HCT116 (cell line): Measurements from ENCODE around the gene BCL11A. TPM values are rescaled to one million over a fixed set of nuclear protein-coding genes. Genes with fewer than 3 reads are reported as not detected.

Source experiments
- ATAC-seq: fragments of 200-7000 bp; cut with Tn5 transposase; 2 replicates; pipeline ENCODE4 v1.9.1; 2020; ENCODE audit warnings: mild to moderate bottlenecking, moderate library complexity
- BruUV-seq: library from RNA; stranded (reverse); fragments of 400-500 nt; replicated peaks from 2 replicates; lab custom pipeline; 2021; lab: Mats Ljungman, UMichigan
- CTCF ChIA-PET: fragments of 300-600 bp; sonication (Branson Sonifier 250); formaldehyde crosslinking; loops from one replicate; lab custom pipeline; 2021; ENCODE audit warnings: antibody characterized with exemption; lab: Charles Lee
- POLR2A ChIA-PET: fragments of 300-600, 350-600 bp; sonication (Branson Sonifier 250); formaldehyde crosslinking; loops from one replicate; lab custom pipeline; 2021; ENCODE audit warnings: antibody characterized with exemption; lab: Charles Lee
- RAD21 ChIA-PET, 2 experiments: fragments of 300-600 bp; sonication (Branson Sonifier 250); formaldehyde crosslinking; loops; one replicate each; lab custom pipeline; 2023; ENCODE audit warnings: low total read pairs in 2 of 2; ENCODE audit not compliant: uncharacterized antibody in 2 of 2, unreplicated experiment in 2 of 2, low non-redundant PET in 1 of 2; lab: Charles Lee
- DNase-seq: peaks from one replicate; pipeline ENCODE4 v3.0.0-alpha.2; 2010; ENCODE audit warnings: low read depth, low spot score
- H2AFZ ChIP-seq: fragments of 200-600 bp; shearing (Covaris generic), sonication (generic); 2 replicates; pipeline ENCODE4 v1.6.1; 2017; ENCODE audit warnings: low read depth, mixed run types, mixed read lengths, antibody characterized with exemption, low read length; ENCODE audit not compliant: poor library complexity, severe bottlenecking
- H3K27ac ChIP-seq: 2 replicates; pipeline ENCODE4 v1.5.1; 2012; ENCODE audit warnings: low read depth, low read length
- H3K27me3 ChIP-seq: fragments of 200-600 bp; sonication (generic); 2 replicates; pipeline ENCODE4 v1.6.1; 2016; ENCODE audit warnings: mixed run types, low read length, mixed read lengths; ENCODE audit not compliant: insufficient read depth
- H3K36me3 ChIP-seq, 2 experiments: fragments of 200-500 bp in 1 of 2; fragments of 200-600 bp in 1 of 2; sonication (Bioruptor generic) in 1 of 2; sonication (generic) in 1 of 2; 2 replicates each; pipeline versions ENCODE4 v1.5.1 to v1.6.1; 2014 to 2016; ENCODE audit warnings: low read length in 2 of 2, inconsistent platforms in 1 of 2, mixed read lengths in 1 of 2, mixed run types in 1 of 2; ENCODE audit not compliant: insufficient read depth in 2 of 2, control insufficient read depth in 1 of 2
- H3K4me1 ChIP-seq, 2 experiments: fragments of 200-600 bp in 1 of 2; sonication (generic) in 1 of 2; 2 replicates each; pipeline versions ENCODE4 v1.5.1 to v1.6.1; 2012 to 2017; ENCODE audit warnings: low read length in 2 of 2, inconsistent platforms in 1 of 2, mild to moderate bottlenecking in 1 of 2, mixed read lengths in 1 of 2, mixed run types in 1 of 2, moderate library complexity in 1 of 2; ENCODE audit not compliant: insufficient read depth in 2 of 2, control insufficient read depth in 1 of 2
- H3K4me2 ChIP-seq: fragments of 200-600 bp; sonication (generic); 2 replicates; pipeline ENCODE4 v1.6.1; 2017; ENCODE audit warnings: mixed run types, low read length, mixed read lengths
- H3K4me3 ChIP-seq, 2 experiments: fragments of 200-600 bp in 1 of 2; sonication (generic) in 1 of 2; replicated peaks in 1 of 2; 2 replicates each; pipeline ENCODE4 v1.5.1; 2011 to 2016; ENCODE audit warnings: low read length in 2 of 2, control low read depth in 1 of 2, low read depth in 1 of 2, mild to moderate bottlenecking in 1 of 2, mixed read lengths in 1 of 2, mixed run types in 1 of 2
- H3K79me2 ChIP-seq: fragments of 200-600 bp; sonication (generic); 2 replicates; pipeline ENCODE4 v1.6.1; 2017; ENCODE audit warnings: mild to moderate bottlenecking, mixed run types, low read length, moderate library complexity, mixed read lengths; ENCODE audit not compliant: insufficient read depth
- H3K9ac ChIP-seq: fragments of 200-600 bp; sonication (generic); 2 replicates; pipeline ENCODE4 v1.6.1; 2016; ENCODE audit warnings: low read length, mixed read lengths
- H3K9me2 ChIP-seq: fragments of 200-600 bp; sonication (generic), shearing (Covaris generic); 2 replicates; pipeline ENCODE4 v1.6.1; 2017; ENCODE audit warnings: mixed run types, mild to moderate bottlenecking, moderate library complexity; ENCODE audit not compliant: insufficient read depth
- H3K9me3 ChIP-seq, 2 experiments: fragments of 200-500 bp in 1 of 2; fragments of 200-600 bp in 1 of 2; sonication (Bioruptor generic) in 1 of 2; sonication (generic) in 1 of 2; 2 replicates each; pipeline ENCODE4 v1.6.1; 2014 to 2017; ENCODE audit warnings: low read length in 2 of 2, mixed read lengths in 2 of 2, inconsistent platforms in 1 of 2, low read depth in 1 of 2, mild to moderate bottlenecking in 1 of 2, mixed run types in 1 of 2, moderate library complexity in 1 of 2; ENCODE audit not compliant: control insufficient read depth in 1 of 2, insufficient read depth in 1 of 2
- H4K20me1 ChIP-seq: fragments of 200-600 bp; sonication (generic), shearing (Covaris generic); 2 replicates; pipeline ENCODE4 v1.6.1; 2017; ENCODE audit warnings: mixed run types, mild to moderate bottlenecking, moderate library complexity; ENCODE audit not compliant: insufficient read depth
- CBX3 ChIP-seq: IDR thresholded peaks from 2 replicates; pipeline ENCODE4 v1.6.1; 2012; ENCODE audit warnings: low read depth
- CEBPB ChIP-seq: IDR thresholded peaks from 2 replicates; pipeline ENCODE4 v1.6.1; 2012; ENCODE audit warnings: low read depth
- EGR1 ChIP-seq: IDR thresholded peaks from 2 replicates; pipeline ENCODE4 v1.6.1; 2012; ENCODE audit warnings: low read depth
- ELF1 ChIP-seq: IDR thresholded peaks from 2 replicates; pipeline ENCODE4 v1.6.1; 2012; ENCODE audit warnings: low read depth, borderline replicate concordance
- EZH2phosphoT487 ChIP-seq: fragments of 200-600 bp; IDR thresholded peaks from 2 replicates; pipeline ENCODE4 v1.6.1; 2018; ENCODE audit warnings: antibody characterized with exemption, borderline replicate concordance
- JUND ChIP-seq: IDR thresholded peaks from 2 replicates; pipeline ENCODE4 v1.6.1; 2012
- REST ChIP-seq: IDR thresholded peaks from 2 replicates; pipeline ENCODE4 v1.6.1; 2012; ENCODE audit warnings: low read depth
- SIN3A ChIP-seq: IDR thresholded peaks from 2 replicates; pipeline ENCODE4 v1.6.1; 2012; ENCODE audit warnings: low read depth
- SP1 ChIP-seq: IDR thresholded peaks from 2 replicates; pipeline ENCODE4 v1.6.1; 2012; ENCODE audit warnings: low read depth
- SRF ChIP-seq: IDR thresholded peaks from 2 replicates; pipeline ENCODE4 v1.6.1; 2012; ENCODE audit warnings: low read depth
- TCF7L2 ChIP-seq: IDR thresholded peaks from 2 replicates; pipeline ENCODE4 v1.7.0; 2011; ENCODE audit warnings: borderline replicate concordance, inconsistent platforms; ENCODE audit not compliant: insufficient read depth, insufficient read length; ENCODE audit errors: extremely low read depth
- YY1 ChIP-seq: IDR thresholded peaks from 2 replicates; pipeline ENCODE4 v1.6.1; 2011; ENCODE audit warnings: low read length, low read depth, moderate library complexity, mild to moderate bottlenecking; ENCODE audit not compliant: insufficient replicate concordance; ENCODE audit errors: extremely low read depth
- ZBTB33 ChIP-seq: IDR thresholded peaks from 2 replicates; pipeline ENCODE4 v1.6.1; 2011; ENCODE audit warnings: mild to moderate bottlenecking, low read length, moderate library complexity; ENCODE audit not compliant: insufficient replicate concordance; ENCODE audit errors: extremely low read depth
- ZFX ChIP-seq: fragments of 450-650 bp; IDR thresholded peaks from 2 replicates; pipeline ENCODE4 v1.6.1; 2017
- intact Hi-C: fragments of 100-400 bp; cut with micrococcal nuclease; formaldehyde crosslinking; loops from 2 replicates; pipeline ENCODE4 v1.10.0; 2022
- total RNA-seq: library from RNA; stranded (reverse); gene quantifications from one replicate; pipeline ENCODE4 v1.2.1, GENCODE V29; 2021; ENCODE audit not compliant: unreplicated experiment
- TF ChIP-seq, protein P1 (sequence below): IDR thresholded peaks from 2 replicates; pipeline ENCODE4 v1.6.1; 2012

Gene BCL11A
- total RNA-seq, 1 experiment from 2014 or later = 0.71 TPM

DNA sequence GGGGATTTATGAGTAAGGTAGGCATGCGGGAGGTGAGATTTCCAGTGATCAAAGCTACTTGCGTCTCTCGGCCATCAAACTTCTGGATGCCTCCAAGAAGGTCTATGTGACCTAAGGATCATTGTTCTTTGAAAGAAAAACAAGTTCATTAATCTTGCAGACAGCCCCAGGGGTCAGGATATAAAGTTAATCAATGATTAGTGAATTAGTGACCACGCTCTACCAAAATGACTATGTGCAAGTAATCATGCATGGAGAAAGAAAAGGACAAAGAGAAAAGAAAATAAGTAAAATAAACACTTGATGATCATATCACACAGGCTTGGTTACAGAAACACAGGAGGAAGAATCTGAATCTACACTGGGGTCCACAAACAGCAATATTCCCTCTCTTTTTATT lies 42.5 kb upstream of the BCL11A start:
- Histone ChIP-seq H3K27me3 (peaks cover 11% of the 10 kb centered on the region; the same call in 1 of the 2 replicates), H2AFZ (no peak overlapping the region), H3K9me2 (no peaks in the 10 kb centered on the region), H3K4me1 (no peaks in the 10 kb centered on the region), H3K79me2 (no peaks in the 10 kb centered on the region), H3K4me2 (no peak overlapping the region), H3K9me3 (no peaks in the 10 kb centered on the region), H4K20me1 (no peaks in the 10 kb centered on the region), H3K9ac (no peak overlapping the region), H3K36me3 (no peaks in the 10 kb centered on the region)
- no TSS peak for BruUV-seq
- no peak for DNase-seq
- intact Hi-C loops = no loop called here
- no peak for TF ChIP-seq SRF
- TF ChIP-seq, protein P1, sequence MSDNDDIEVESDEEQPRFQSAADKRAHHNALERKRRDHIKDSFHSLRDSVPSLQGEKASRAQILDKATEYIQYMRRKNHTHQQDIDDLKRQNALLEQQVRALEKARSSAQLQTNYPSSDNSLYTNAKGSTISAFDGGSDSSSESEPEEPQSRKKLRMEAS = no peak
- TF ChIP-seq, all 23 proteins: peak for 0
- H3K4me3 ChIP-seq = no peak overlapping the region
- ChIA-PET POLR2A (no interaction called here), CTCF (interaction anchor here (2.4 kb wide), 1 partner anchor 14 kb away, joined by 5 read pairs; no protein-coding TSS in a partner anchor), RAD21 (no interaction called here)
- H3K27ac ChIP-seq = no peak overlapping the region
- ATAC-seq = no peak

DNA sequence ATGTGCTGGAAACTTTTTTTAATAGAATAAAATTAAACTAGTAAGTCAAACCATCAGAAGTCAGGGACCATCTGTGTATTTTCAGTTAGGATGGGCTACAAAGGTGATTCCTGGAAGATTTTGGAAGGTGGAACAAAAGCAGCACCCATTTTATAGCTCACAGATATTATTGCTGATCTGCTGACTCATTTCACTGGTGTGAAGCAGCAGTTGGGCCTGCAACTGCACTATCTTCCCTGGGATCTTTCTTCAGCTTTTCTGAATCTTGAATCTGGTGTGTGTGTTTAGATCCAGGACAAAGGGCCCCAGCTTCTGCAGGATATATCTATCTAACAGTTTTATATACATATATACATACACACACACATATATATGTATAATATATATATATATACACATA lies 35.6 kb upstream of the BCL11A start:
- no peak overlapping the region for H2AFZ ChIP-seq
- POLR2A ChIA-PET = no interaction called here
- no peaks in the 10 kb centered on the region for H3K79me2 ChIP-seq
- ATAC-seq = no peak
- H3K9ac ChIP-seq = no peak overlapping the region
- peaks cover 0 to 5% of the 10 kb centered on the region in 2 experiments; a peak in 1 of 4 replicates for H3K4me1 ChIP-seq
- no peaks in the 10 kb centered on the region for H3K9me2 ChIP-seq
- no peaks in the 10 kb centered on the region for H3K36me3 ChIP-seq
- BruUV-seq = no TSS peak
- intact Hi-C loops = no loop called here
- RAD21 ChIA-PET = no interaction called here
- H3K27me3 ChIP-seq = peaks cover 3% of the 10 kb centered on the region; the same call in 1 of the 2 replicates
- H3K9me3 ChIP-seq = no peaks in the 10 kb centered on the region
- H3K27ac ChIP-seq = no peak overlapping the region
- no peaks in the 10 kb centered on the region for H4K20me1 ChIP-seq
- DNase-seq = no peak
- CTCF ChIA-PET = interaction anchor here (1.2 kb wide), 1 partner anchor 14 kb away, joined by 3 read pairs; no protein-coding TSS in a partner anchor
- H3K4me2 ChIP-seq = no peak overlapping the region
- no peak overlapping the region for H3K4me3 ChIP-seq
- no peak for TF ChIP-seq ZBTB33
- TF ChIP-seq EZH2phosphoT487 = no peak
- TF ChIP-seq ZFX = no peak
- TF ChIP-seq SIN3A = no peak
- TF ChIP-seq CBX3 = no peak
- TF ChIP-seq REST = no peak
- no peak for TF ChIP-seq SRF
- TF ChIP-seq, protein P1 = no peak
- no peak for TF ChIP-seq YY1
- no peak for TF ChIP-seq TCF7L2
- no peak for TF ChIP-seq ELF1
- no peak for TF ChIP-seq EGR1
- no peak for TF ChIP-seq CEBPB
- no peak for TF ChIP-seq SP1
- no peak for TF ChIP-seq JUND
